NCI-H2196 (cell line): ENCODE data around the gene ACOXL.
A peak's percentile ranks its signal among the peaks of the same experiment; 100 is the strongest.

Source experiments
- DNase-seq: peaks from one replicate; lab custom pipeline; 2025; ENCODE audit not compliant: unreplicated experiment; lab: John Stamatoyannopoulos, UW

ACOXL gene

DNA sequence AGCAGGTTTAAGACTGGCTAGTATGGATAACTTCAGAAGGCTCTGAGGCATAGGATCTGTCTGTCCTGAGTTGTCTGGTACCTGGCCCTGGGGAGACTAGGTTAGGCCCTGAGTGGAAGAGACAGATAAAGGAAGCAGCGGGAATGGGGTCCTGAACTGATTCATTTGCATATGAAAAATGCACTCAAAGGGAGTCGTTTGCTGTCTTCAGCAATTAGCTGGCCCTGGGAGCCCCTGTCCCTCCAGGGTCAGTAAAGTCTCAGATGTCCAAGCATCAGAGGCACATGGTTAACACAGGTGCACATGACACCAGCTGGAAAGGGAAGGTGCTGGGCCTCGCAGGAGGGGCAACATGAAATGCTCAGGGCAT, 172.4 kb downstream of the ACOXL start:
- DNase-seq: no peak

DNA sequence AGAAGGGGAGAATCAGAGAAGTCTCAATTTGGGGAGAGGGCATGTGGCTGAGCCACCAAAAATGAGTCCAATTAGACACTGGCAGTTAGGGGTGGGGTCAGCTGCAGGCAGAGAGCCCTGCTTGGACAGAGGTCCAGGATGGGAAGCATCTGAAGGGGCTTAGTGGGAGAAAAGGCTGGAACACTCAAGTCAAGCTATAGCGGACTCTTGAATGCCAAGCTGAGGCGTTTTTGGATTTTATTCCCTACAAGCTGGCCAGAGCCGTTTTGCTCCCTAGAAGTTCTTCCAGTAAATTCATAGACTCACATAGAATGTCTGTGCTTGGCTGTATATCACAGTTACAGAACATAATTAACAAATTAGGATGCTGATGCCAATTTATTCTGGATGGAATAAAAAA, 172.8 kb downstream of the ACOXL start:
- no peak for DNase-seq

DNA sequence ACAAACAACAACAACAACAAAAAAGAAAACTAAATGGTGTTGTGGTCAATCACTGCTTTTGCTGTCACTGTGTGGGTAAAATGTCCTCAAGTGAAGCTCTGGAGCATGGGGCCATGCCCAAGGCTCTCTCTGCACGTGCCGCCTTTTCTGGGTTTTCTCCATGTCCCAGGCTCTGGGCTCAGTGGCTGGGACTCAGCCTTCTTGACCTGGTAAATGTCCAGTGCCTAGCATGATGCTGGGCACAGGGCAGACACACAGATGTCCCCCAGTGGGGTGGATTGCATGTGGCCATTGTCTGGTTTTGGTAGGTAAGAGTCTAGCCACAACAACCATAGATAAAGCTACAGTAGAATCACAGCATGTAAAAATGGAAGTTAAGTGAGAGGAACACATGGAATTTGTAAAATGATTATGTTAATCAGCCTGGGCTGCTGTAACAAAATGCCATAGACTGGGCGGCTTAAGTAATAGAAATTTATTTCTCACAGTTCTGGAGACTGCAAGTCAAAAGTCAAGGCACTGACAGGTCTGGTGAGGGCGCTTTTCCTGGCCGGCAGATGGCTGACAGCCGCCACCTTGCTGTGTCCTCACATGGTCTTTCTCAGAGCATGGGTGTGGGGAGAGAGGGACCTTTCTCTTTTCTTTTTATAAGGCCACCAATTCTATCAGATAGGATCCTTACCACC, 174.4 kb downstream of the ACOXL start:
- no peak for DNase-seq

DNA sequence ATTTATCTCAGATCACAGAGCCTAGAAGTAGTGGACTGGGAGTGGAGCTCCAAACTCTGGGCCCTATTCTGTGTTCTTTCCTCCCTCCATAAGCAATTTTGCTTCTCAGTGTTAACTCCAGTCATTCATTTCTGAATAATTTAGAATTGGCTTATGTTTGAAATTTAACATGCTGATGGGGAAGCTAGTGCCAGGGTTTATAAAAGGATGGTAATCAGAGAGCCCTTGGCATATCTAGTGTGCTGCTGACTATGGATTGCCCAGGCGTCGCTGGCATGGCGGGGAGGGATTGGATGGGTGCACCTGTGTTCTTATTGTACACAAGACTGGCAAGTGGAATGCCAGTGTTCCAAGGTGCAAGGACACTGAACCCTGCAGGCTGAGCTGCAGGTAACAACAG, 177.1 kb downstream of the ACOXL start:
- DNase-seq: no peak

DNA sequence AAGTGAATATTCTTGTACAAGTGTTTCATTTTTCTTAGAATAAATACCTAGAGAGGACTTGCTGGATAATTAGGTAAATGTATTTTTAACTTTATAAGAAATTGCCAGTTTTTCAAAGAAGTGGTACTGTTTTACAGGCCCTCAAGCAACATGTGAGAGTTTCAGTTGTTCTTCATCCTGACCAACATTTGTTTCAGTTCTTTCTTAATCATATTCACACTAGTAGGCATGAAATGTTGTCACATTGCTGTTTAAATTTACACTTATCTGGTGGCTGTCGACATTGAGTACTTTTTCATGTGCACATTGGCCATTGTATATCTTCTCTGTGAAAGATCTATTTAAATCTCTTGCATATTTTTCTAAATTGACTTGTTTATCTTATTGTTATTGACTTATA, 178.1 kb downstream of the ACOXL start:
- DNase-seq: no peak

DNA sequence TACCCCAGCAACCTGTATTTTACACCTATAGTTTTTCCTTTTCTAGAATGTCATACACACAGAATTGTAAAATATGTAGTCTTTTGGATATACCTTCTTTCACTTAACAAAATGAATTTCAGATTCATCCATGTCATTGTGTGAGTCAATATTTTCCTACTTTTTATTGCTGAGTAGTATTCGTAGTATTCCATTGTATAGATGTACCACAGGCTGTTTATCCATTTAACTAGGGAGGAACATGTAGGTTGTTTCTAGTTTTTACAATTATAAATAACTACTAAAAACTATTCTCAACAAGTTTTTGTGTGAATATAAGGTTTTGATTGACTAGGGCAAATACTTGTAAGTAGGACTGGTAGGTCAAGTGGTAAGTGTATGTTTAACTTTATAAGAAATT, 187.4 kb downstream of the ACOXL start:
- no peak for DNase-seq

DNA sequence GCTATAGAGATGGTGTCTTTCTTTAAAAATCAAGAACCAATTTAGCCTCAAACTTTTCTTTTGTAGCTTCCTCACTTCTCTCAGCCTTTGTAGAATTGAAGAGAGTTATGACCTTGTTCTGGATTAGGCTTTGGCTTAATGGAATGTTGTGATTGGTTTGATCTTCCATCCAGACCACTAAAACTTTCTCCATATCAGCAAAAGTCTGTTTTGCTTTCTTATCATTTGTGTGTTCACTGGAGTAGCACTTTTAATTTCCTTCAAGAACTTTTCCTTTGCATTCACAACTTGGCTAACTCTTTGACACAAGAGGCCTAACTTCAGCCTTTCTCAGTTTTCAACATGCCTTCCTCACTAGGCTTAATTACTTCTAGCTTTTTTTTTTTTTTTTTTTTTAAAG, 193.1 kb downstream of the ACOXL start:
- DNase-seq: no peak

DNA sequence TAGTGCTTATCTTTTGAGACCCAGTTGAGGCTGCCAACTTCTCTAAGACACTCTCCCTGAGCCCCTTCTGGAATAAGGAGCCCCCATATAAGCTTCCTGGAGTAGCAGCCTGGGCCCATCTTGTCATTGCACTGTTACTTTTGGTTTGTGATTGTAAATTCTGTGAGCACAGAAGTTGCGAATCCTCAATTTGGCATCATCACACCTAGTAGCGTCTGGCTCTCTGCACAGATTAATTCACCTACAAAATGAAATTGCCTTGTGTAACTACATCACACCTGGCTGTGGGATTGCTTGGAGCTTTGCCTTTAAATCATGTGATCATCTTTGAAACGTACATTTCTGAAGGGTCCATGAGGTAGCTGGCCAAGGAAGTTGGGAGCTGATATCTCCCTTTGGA, 195.2 kb downstream of the ACOXL start:
- no peak for DNase-seq

DNA sequence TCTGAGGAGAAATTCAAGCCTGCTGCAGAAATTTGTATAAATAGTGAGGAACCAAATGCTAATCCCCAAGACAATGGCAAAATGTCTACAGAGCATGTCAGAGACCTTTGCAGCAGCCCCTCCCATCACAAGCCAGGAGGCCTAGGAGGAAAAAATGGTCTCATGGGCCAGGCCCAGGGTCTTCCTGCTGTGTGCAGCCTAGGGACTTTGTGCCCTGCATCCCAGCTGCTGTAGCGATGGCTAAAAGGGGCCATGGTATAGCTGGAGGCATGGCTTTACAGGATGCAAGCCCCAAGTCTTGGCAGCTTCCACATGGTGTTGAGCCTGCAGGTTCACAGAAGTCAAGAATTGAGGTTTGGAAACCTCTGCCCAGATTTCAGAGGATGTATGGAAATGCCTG, 197.2 kb downstream of the ACOXL start:
- DNase-seq: no peak

DNA sequence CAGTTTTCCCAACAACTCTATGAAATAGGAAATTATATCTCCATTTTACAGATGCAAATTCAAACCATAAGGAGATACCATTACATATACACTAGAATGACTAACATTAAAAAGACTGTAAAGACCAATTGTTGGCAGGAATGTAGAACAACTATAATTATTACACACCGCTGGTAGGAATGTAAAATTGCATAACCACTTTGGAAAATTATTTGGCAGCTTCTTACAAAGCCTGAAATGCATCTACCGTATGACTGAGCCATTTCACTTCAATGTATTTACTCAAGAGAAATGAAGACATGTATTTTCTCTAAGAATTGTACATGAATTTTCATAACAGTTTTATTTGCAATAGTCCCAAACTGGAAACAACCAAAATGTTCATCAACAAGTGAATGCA, 199.3 kb downstream of the ACOXL start:
- no peak for DNase-seq

DNA sequence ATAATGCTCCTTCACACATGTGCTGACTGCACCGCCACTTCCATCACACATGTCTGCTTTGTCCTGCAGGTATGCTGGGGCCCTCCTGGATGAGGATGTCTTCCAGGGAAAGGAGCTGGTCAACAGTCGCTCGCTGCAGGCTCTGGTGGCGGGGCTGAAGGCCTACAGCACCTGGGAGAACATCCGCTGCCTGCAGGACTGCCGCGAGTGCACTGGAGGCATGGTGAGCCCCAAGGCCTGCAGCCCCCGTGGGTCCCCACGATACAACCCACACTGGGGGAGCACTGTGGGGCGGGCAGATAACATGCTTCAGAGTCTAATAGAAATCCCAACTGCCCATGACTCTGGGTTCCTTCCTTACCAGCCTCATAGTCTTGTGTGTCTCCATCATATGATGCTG, 201.0 kb downstream of the ACOXL start:
- no peak for DNase-seq

DNA sequence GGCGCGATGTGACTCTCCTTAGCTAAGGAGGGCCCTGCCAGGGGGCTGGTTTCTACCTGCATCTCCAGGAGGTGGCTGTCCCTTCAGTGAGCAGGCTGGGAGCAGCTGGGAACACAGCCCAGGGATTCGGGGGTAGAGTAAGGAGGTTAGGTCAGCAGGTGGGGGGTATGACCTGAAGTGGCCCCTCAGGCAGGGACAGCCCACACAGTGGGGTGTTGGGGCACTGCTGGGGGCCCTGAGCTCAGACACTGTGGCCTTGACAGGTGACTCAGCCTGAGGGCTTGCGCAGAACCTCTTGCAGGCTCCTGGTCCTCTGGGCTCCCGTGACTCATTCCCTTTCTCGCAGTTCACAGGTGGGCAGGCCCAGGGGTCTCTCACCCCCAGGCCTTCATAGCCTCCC, 202.6 kb downstream of the ACOXL start:
- DNase-seq: no peak

DNA sequence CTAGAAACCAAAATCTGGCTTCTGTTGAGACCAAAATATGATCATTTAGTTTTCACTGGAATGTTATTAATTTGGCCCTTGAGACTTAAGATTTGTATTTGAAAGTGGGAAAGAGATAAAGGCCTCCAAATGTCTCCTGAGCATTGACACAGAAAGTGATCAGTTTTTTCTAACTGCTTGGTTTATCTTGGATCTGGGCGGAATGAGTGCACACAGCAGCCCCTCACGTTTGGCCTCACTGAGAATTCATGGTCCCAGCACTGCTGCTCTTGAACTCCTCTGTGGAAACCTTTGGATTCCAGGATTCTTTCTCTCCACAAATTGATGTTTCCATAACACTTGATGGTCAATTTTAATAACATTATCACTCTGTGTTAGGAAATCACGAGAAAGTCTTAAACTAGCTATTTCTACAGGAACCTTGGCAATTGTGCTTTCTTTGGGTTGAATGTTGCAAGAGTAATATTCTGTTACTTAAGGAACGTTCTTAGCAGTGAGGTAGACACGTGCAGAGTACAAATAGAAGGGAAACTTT, 208.1 kb downstream of the ACOXL start:
- DNase-seq: no peak

DNA sequence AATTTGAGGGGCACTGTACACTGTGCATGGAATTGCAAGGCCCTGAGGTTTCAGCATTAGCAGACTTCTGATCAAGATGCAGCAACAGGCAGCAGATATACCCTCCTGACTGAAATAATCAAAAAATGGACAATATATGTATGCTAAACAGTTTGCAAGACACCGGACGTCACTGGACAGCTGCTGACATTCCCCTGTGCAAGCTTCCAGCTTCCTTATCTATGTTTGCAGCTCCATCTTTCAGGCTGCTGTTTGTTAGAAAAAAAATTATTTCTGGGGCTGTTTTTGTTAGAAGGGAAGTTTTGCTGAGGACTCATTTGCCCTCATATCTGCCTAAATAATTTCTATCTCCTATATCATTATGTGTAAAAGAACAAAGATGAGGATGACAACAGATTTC, 208.9 kb downstream of the ACOXL start:
- no peak for DNase-seq

DNA sequence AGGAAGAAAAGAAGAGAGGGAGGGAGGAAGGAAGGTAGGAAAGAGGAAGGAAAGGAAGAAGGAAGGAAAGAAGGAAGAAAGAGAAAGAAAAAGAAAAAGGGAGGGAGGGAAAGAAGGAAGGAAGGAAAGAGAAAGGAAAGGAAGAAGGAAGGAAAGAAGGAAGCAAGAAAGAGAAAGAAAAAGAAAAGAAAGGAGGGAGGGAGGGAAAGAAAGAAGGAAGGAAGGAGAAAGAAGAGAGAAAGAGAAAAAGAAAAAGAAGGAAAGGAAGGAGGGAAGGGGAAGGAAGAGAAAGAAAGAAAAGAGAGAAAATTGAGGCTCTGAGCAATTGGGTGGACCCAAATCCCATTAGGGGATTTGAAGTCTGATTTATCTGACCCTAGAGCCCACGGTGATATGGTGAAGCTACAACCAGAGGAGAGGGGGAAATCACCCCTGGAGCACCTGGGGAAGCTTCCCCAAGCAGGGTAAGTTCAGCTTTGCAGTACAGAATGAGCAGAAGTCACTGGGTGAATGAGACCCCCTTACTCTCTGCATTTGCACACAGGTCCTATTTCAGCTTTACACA, 210.8 kb downstream of the ACOXL start:
- no peak for DNase-seq

DNA sequence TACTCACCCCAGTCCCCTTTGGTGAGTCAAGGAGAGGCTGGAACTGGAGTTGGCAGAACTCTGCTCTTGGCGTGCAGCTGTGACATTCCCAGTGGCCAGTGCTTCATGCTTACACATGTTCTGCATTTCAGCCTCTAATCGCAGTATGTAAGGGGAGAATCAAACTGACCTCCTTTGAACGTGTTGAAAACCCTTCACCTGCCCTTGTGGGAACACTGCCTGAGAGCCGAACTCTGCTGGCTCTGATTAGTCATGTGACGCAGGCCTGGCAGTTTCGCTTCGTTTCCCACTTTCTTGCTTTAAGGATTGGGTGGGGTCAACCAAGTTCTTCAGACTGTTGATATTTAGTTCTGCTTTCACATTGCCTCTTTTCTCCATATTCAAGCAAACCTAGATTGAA, 214.5 kb downstream of the ACOXL start:
- no peak for DNase-seq

DNA sequence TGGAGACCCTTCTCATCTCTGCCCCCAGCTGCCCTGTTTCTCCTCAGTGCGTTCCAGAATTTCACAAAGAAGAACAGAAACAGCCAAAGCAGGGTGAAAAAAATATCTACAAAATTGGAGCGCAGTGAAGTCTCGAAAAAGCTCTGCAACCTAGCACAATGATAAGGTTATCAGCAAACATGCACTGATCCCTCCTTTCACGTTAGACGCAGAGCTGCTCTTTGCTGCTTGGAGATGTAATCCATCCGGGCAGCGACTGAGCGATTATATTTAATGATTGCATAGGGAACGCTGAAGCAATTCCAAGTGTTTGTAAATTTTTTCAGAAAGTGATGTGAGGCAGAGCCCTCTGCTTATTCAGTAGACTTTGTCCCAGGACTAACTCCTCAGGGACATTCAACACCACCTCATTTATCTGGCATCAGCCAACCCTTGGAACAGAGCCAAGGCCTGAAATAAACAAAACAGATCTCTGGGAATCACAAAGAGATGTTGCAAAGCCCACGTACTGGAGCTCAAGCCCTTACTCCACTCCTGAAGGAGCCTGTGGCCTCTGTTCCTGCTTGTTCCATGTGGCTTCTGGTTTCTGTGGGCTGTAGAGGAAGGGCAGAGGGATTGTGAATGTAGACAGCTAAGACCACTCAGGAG, 215.8 kb downstream of the ACOXL start:
- DNase-seq: peak; percentile 5

DNA sequence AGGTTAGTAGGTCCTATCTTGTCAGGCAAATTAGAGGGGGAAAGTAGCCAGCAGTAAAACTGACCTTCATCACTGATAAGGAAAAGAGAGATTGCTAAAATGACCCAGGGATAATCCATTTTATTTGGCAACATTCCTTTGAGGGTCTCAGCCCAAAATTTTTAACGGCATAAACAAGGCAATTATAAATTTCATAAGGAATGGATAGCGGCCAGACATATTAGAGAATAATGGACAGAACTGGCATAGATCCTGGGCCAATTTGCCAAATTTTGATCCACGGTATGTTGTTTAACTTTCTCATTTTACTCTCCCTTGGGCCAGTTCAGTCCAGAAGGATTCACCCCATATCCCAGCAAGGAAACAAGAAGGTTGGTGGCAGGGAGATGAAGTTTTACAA, 217.9 kb downstream of the ACOXL start:
- no peak for DNase-seq

DNA sequence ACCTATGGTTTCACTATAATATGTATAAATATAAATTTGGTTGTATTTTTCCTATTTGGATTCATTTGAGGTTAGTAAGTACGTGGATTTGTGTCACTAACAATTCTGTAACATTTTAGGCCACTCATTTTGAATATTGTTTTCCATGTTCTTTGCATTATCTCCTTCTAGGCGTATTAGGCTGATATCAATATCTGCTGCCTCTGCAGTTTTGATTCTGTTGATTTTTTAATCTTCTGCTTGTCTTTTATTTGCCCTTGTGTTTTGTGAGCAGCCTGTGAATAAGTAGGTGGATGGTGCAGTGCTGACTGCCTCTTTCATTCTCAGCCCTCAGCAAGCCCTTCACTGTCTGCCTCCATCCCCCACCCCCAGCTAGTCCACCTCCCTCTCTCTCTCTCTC, 222.7 kb downstream of the ACOXL start:
- DNase-seq: no peak

DNA sequence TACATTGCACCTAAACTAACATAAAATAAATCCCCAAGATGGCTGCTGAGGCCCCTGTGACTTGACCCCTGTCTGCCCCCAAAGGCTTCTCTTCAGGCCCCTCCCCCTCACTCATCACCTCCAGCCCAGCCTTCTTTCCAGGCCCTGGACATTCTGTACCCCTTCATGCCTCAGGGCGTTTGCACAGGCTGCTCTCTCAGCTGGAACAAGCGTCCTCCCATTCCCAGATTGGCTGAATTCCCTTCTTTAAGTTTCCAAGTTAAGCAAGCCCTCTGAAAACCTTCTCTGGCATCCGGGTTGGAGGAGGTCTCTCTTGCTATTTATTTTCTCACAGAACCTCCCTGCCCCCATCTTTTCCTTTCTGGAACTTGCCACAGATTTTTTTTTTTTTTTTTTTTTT, 223.2 kb downstream of the ACOXL start:
- no peak for DNase-seq

DNA sequence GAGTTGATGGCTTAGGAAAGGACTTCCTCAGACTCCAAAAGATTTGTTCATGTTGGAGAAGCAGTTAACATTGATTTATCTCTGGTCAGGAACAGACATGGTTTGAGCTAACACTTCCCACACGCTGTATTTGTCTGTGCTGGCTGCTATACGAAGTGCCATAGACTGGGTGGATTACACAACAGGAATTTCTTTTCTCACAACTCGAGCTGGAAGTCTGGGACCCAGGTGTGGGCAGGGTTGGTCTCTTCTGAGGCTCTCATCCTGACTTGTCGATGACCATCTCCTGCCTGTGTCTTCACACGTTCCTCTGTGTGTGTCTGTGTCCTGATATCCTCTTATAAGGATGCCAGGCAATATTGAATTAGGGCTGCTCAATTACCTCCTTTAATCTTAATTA, 224.9 kb downstream of the ACOXL start:
- no peak for DNase-seq

DNA sequence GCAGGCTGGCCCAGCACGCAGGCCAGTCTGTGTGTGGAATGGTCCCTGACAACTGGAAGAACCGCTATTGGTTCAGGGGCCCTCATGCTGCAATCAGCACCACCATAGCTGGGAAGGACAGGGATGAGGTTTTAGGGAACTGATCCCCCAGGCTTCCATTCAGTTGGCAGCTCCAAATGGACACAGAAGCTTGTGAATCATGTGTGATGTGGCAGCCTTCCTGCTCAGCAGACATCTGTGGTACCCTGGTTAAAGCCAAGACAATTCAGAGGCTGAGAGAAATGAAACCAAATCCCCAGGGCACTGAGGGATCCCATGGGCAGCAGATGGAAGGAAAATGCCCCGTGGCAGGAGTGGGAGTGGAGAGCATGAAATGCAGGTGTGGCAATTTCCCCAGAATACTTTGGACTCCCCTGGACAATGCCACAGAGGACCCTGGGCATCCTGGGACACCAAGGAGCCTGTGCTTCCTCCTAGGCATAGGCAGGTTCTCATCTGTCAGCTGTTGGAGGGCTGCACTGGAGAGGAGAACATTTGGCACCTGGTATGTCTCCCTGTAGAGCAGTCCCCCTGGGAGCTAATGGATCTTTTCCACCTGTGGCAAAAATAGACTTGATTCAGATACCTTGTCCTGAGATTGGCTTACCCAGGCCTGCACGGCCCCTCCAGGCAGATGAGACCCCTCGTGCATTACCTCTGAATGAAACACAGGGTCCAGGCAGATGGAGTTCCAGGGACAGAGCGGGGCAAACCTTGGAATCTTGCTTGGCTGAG, 226.2 kb downstream of the ACOXL start:
- no peak for DNase-seq
